Effector CD8-positive, alpha-beta T cell (primary cell): ENCODE measurements around the gene HMMR.
"Not testable (repeated sequence)": the region's sequence is repeated elsewhere in the genome, so short reads cannot be mapped to it uniquely, and the experiment has no call there.

Experiments
- DNase-seq: peaks from one replicate; lab custom pipeline; 2025; lab: John Stamatoyannopoulos, UW
- total RNA-seq, 4 experiments: gene quantifications; one replicate each; lab custom pipeline; 2026; lab: John Stamatoyannopoulos, UW

Gene HMMR, protein sequence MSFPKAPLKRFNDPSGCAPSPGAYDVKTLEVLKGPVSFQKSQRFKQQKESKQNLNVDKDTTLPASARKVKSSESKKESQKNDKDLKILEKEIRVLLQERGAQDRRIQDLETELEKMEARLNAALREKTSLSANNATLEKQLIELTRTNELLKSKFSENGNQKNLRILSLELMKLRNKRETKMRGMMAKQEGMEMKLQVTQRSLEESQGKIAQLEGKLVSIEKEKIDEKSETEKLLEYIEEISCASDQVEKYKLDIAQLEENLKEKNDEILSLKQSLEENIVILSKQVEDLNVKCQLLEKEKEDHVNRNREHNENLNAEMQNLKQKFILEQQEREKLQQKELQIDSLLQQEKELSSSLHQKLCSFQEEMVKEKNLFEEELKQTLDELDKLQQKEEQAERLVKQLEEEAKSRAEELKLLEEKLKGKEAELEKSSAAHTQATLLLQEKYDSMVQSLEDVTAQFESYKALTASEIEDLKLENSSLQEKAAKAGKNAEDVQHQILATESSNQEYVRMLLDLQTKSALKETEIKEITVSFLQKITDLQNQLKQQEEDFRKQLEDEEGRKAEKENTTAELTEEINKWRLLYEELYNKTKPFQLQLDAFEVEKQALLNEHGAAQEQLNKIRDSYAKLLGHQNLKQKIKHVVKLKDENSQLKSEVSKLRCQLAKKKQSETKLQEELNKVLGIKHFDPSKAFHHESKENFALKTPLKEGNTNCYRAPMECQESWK
- total RNA-seq: 0.98 to 1.6 (median 1.3) reads per million in 4 experiments

GRCh38 chr5:163460562-163461171, at the start of gene HMMR:
Gene HMMR (plus strand): TSS chr5:163460632. CDS start chr5:163460693, 61 bp downstream.
- no peak for DNase-seq

- DNase-seq: not testable (repeated sequence)
Observed at GRCh38 chr5:163415673-163416072, 44.8 kb upstream of the HMMR start.

DNA sequence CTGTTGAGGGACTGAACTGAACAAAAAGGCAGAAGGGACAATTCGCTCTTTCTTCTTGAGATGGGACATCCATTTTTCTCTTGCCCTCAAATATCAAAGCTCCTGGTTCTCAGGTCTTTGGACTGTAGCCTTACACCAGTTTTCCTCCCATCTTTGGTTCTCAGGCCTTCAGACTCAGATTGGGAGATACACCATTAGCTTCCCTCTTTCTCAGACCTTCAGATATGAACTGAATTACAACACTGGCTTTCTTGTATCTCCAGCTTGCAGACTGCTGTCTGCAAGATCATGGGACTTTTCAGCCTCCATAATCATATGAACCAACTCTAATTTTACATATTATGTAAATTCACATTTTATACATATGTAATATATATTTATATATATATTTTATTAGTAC, 35.6 kb upstream of the HMMR start:
- no peak for DNase-seq

- DNase-seq: not testable (repeated sequence)
Observed at GRCh38 chr5:163426128-163426527, 34.3 kb upstream of the HMMR start.

DNA sequence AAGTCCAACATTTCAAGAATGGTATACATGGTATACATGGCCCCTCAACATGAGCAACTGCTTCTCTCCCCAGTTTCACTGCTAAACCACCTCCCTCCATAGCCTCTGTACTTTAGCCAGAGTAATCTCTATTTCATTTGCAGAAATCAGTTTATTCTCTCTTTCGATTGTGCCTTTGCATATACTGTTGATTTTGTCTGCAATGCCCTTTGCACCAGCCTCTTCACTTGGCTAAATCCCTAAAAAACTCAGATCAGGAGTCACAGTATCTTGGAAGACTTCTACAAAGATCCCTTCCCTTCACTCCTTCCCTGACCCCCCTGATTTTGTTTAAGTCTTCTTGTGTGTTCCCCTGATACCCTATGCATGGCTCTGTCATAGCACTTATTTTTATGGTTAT, 27.9 kb upstream of the HMMR start:
- no peak for DNase-seq

DNA sequence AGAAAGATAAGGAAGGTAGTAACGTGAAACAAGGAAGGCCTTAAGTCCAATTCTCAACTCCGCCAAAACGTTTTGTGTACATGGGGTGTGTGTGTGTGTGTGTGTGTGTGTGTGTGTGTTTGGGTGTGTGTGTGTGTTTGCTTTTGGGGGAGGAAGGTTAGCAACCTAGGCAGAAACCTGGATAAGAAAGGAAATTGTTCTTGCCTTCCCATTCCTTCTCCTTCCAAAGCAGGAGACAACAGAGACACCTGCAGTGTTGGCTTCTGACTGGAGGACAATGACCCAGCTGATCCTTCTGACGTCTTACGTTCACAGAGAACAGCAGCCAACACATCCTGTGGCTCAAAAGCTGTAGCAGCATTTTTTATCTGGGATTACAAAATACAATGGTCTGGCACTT, 27.2 kb upstream of the HMMR start:
- DNase-seq: no peak

DNA sequence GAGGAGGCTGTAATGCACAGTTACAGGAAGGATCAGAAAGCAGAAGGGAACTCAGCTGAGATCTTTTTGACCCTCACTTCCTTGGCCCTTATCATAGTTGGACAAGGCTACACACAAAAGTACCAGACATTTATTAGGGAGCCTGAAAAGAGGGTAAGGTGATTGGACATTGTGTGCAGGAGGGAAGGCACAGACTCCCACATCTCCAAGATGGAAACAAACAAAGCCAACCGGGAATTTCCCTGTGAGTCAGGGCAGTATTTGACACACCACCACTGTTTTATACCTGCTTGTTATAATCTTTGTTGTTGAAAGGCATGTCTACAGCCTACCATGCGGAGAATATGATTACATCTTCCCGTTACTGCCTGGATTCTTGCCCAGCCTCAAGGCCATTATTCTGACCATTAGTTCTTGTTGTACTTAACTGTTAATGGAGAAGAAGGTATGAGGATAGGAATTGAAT, 26.0 kb upstream of the HMMR start:
- DNase-seq: no peak

DNA sequence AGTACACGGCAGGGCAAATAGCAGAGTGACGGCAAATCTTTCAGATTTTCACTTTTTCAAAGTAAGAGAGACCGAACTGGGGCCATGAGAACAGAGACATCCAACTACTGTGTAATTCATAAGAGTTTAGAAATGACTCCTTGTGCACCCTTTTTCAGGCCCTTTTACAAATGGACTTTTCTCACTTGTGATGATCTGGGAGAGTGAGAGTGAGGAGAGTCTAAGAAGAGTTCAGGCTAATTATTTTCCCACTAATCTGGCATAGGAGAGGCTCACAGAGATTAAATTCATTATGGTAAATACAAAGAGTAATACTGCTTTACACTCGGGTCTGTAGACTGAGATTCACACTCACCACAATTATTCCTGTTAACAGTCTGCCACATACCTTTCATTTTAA, 23.9 kb upstream of the HMMR start:
- DNase-seq: no peak

DNA sequence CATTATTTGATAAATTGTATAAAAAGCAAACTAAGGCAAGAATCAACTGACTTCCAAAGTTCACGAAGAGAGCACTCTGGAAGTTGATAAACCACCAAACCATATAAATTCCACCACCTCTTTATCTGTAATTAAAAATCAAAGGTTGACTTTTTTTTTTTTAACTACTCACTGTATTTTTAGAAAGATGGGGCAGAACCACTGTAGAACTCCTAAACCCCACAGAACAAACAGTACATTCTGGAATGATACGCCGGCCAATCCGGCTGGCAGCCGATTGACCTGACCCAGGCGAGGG, 23.5 kb upstream of the HMMR start:
- DNase-seq: no peak

- peak; percentile 85 for DNase-seq
Observed at GRCh38 chr5:163437309-163438182, 22.9 kb upstream of the HMMR start, which contains the start of gene CCNG1. Gene CCNG1 (plus strand): TSS chr5:163437595. CDS start chr5:163439257, 1,662 bp downstream.

DNA sequence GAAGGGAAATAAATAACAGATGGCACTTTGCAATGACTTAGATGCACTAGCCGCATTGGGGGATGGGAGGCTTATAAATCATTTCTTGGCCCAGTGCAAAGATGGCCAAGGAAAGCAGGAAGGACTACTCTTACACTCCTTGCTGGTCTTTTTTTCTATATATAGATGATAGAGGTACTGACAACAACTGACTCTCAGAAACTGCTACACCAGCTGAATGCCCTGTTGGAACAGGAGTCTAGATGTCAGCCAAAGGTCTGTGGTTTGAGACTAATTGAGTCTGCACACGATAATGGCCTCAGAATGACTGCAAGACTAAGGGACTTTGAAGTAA, 21.4 kb upstream of the HMMR start:
- DNase-seq: no peak

- DNase-seq: no peak
Observed at GRCh38 chr5:163440954-163441353, 19.5 kb upstream of the HMMR start.

- no peak for DNase-seq
Observed at GRCh38 chr5:163444526-163444925, 15.9 kb upstream of the HMMR start.

GRCh38 chr5:163445345-163445744, 15.1 kb upstream of the HMMR start:
- DNase-seq: no peak

- no peak for DNase-seq
Observed at GRCh38 chr5:163447191-163447590, 13.2 kb upstream of the HMMR start.

- no peak for DNase-seq
Observed at GRCh38 chr5:163447875-163448274, 12.6 kb upstream of the HMMR start.

GRCh38 chr5:163448491-163448890, 11.9 kb upstream of the HMMR start:
- no peak for DNase-seq

GRCh38 chr5:163451489-163451888, 8.9 kb upstream of the HMMR start:
- no peak for DNase-seq

DNA sequence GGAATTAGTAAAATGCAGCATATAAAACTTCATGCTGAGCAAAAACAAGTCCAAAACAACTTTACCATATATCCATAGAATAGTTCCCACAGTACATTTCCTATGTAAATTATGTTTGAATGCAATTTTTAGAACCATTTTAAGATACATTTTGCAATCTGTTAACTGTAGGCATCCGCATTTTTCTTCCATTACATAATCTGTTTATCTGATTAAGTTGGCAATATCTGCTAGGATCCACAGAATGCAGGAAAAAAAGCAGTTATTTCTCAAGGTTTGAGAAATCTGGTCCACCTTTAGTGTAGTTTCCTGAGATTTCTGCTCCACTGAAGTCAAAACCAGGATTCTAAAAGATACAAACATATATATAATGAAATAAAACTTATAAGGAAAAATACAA, 6.7 kb upstream of the HMMR start:
- DNase-seq: no peak

DNA sequence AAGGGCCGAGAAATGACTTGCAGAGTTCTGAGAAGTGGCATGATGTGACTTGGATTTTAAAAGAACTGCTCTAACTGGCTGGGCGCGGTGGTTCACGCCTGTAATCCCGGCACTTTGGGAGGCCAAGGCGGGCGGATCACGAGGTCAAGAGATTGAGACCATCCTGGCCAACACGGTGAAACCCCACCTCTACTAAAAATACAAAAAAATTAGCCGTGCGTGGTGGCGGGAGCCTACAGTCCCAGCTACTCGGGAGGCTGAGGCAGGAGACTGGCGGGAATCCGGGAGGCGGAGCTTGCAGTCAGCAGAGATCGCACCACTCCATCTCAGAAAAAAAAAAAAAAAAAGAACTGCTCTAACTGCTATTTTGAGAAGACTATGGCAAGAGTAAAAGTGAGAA, 5.0 kb upstream of the HMMR start:
- DNase-seq: not testable (repeated sequence)

GRCh38 chr5:163456029-163456589, 4.3 kb upstream of the HMMR start:
- DNase-seq: no peak

DNA sequence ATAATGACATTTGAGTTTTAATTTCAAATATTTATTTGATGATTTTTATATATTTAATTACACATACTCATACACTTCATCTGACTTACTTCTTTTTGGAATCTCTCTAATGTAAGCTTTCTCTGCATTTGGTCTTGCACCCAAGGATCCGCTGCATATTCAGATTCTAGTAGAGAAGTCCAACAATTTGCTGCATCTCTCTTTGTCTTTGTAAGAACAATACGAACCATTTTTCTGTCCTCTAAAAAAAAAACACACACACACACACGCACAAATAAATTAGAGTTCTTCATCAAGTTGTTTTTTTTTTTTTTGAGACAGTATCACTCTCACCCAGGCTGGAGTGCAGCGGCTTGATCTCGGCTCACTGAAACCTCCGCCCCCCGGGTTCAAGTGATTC, 3.6 kb upstream of the HMMR start:
- no peak for DNase-seq
